Measurements from ENCODE around the gene BMP6. TPM values are rescaled to one million over a fixed set of nuclear protein-coding genes. Genes with fewer than 3 reads are reported as not detected.

BMP6 gene
- polyA plus RNA-seq, 3 donors = 7.0 to 7.9 (median 7.5) TPM

DNA sequence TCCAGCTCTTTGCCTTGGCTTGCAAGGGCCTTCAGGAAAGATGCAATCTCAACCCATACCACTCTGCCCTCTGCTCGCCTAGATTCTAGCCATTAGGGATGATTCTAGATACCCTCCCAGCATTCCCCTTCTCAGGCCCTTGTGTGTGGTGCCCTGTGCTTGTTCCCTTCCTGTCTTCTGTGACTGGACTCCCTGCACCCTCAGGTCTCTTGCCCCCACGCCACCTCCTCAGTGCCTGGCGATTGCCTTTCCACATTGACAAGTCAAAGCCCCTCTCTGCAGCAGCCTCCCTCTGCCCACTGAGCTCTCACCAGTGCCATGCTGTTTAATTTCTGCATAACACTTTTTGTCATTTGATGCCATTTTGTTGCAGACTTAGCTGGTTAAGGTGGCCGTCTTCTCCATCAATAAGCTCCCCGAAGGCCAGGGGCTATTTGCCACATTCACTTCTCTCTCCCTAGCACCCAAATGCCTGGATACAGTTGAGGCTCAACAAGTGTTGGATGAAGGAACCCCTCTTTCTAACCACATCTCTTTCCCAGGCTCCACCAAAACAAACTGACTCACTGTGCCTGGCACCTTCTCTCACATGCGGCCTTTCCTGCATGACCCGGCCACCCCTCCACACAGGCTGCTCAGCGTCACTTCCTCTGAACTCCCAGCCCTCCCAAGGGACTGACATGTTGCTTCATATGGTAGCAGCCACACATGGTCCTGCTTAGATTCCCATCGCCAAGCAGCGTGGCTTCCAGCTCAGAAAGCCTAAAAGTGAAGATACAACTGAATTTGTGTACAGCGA is 189.3 kb downstream of the BMP6 start:
- DNase-seq (ENCODE audit: low read depth in 3 of 3, low spot score in 2 of 3) = no peak

DNA sequence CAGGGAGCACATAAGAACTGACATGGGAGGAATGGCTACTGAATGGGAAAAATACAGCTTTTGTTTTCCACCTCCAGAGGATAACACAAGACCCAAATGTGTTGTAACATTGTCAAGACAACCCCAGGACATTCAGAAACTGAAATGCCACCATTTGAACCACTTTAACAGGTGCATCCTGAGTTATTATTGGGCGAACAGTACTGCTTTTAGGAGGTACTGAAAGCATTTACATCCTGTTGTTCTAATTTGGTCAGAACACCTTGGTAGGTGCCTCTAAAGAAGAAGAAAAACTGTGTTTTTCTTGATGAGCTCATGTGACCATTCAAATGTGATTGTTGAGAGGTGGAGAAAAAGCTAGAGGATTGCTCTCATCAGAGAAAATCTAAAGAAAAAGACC is 191.1 kb downstream of the BMP6 start:
- no peak for DNase-seq (ENCODE audit: low read depth in 3 of 3, low spot score in 2 of 3)

GRCh38 chr6:7917729-7918128 is 191.8 kb downstream of the BMP6 start:
- no peak for DNase-seq (ENCODE audit: low read depth in 3 of 3, low spot score in 2 of 3)

GRCh38 chr6:7918403-7918802 is 192.5 kb downstream of the BMP6 start:
- DNase-seq (ENCODE audit: low read depth in 3 of 3, low spot score in 2 of 3) = no peak

GRCh38 chr6:7919871-7920270 is 194.0 kb downstream of the BMP6 start:
- DNase-seq (ENCODE audit: low read depth in 3 of 3, low spot score in 2 of 3) = no peak

DNA sequence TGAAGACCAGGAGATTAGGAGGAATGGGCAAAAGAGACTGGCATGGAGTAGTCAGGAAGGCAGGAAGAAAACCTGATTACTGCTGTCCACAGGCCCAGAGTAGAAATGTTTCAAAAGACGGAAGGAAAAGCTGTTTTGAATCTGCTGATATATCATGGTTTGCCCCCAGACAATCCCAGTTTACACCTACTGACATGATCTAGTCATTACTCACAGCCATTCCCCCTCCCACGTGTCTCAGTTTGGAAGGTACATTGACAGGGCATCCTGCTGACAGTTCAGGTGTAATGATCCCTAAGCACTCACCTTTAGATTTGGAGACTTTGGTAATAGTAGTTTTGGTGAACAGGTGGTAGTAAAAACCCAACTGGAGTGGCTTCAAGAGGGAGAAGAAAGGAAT is 194.5 kb downstream of the BMP6 start:
- DNase-seq (ENCODE audit: low read depth in 3 of 3, low spot score in 2 of 3) = no peak

DNA sequence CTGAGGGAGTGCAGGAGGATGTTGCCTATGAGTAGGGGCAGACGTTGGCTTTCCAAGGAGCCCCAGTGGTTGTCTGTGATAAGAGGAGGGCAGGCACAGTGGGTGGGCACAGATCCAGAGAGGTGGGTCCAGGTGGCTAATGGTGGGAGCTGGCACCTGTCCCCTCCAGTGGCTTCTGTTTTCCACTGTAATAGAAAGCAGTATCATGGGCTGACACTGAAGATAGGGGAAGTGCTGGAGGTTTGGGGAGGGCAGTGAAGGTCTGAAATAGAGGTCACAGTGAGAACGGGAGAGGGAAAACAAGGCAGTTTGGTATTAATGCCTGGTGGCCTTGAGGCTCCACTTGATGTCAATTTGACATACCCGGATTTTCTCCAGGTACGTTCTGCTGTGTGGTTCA is 195.1 kb downstream of the BMP6 start:
- DNase-seq (ENCODE audit: low read depth in 3 of 3, low spot score in 2 of 3) = no peak

DNA sequence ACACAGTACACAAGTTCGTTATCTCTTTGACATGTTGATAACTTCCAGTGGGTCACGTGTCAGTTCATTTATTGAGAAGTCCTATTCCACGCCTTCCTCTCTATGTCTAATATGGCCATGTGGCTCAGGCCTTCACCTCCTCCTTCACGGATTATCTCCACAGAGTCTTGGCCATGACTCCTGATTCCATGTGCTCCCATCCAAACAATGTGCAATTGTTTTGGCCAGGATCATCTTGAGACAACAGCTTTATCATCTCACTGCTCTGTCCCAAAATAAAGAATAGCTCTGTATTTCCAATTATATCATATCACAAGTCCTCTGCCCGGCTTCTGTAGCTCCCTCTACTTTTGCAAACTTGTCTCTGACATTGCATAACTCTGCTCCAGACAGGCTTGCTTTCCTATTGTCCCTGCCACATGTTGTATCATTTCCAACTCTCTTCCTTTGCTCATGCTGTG is 195.8 kb downstream of the BMP6 start:
- no peak for DNase-seq (ENCODE audit: low read depth in 3 of 3, low spot score in 2 of 3)

GRCh38 chr6:7922596-7922995 is 196.7 kb downstream of the BMP6 start:
- DNase-seq (ENCODE audit: low read depth in 3 of 3, low spot score in 2 of 3) = no peak

DNA sequence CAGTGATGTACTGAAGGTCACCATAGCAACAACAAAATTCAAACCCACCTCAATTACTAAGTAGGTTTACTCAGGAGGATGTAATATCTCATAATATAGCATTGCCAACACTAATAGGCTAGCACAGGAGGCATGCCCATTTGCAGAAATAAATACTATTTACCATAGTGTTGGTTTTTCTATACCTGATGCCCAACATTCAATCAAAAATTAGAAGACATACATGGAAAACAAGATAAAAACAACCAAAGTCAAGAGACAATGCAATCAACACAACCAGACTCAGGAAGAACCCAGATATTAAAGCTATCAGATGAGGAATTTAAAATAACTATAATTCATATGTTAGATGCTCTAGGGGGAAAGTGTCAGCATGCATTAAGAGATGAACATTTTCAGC is 199.0 kb downstream of the BMP6 start:
- no peak for DNase-seq (ENCODE audit: low read depth in 3 of 3, low spot score in 2 of 3)

Other genes starting within 250 kb of the BMP6 start
- gene DSP, start 184.4 kb upstream of the BMP6 start, polyA plus RNA-seq (ENCODE audit: insufficient read length in 3 of 3) = 10 to 100 TPM; 64.8 to 88.6 (median 85.6) TPM
- 10 to 100 TPM; 18.3 to 20.9 (median 18.7) TPM for gene SNRNP48, start 135.9 kb upstream of the BMP6 start, polyA plus RNA-seq (ENCODE audit: insufficient read length in 3 of 3)
- 100 to 1,000 TPM in 1 of 3 donors, 10 to 100 TPM in 2; 91.6 to 102 (median 91.9) TPM for gene TXNDC5, start 184.7 kb downstream of the BMP6 start, polyA plus RNA-seq (ENCODE audit: insufficient read length in 3 of 3)

All from right renal cortex interstitium (tissue), 3 donors.